Stomach (tissue), 4 donors: ENCODE measurements around the gene TBC1D7.

Experiments used
- CTCF ChIP-seq, 7 experiments: fragments of 450-650 bp in 4 of 7; fragments of 200-600 bp in 3 of 7; sonication (generic) in 3 of 7; IDR thresholded peaks; one replicate each; pipeline ENCODE4 v1.5.1; 2016 to 2019; ENCODE audit warnings: antibody characterized with exemption in 7 of 7, control low read depth in 2 of 7, mild to moderate bottlenecking in 1 of 7
- POLR2A ChIP-seq, 4 donors: fragments of 450-650 bp; IDR thresholded peaks; one replicate each; pipeline ENCODE4 v1.6.1; 2016; ENCODE audit warnings: antibody characterized with exemption in 4 of 4, control low read depth in 2 of 4, mild to moderate bottlenecking in 1 of 4, moderate library complexity in 1 of 4
- POLR2AphosphoS5 ChIP-seq, 3 donors: sonication (generic); formaldehyde crosslinking; IDR thresholded peaks; one replicate each; pipeline ENCODE4 v1.6.1; 2016; ENCODE audit warnings: antibody characterized with exemption in 3 of 3

DNA sequence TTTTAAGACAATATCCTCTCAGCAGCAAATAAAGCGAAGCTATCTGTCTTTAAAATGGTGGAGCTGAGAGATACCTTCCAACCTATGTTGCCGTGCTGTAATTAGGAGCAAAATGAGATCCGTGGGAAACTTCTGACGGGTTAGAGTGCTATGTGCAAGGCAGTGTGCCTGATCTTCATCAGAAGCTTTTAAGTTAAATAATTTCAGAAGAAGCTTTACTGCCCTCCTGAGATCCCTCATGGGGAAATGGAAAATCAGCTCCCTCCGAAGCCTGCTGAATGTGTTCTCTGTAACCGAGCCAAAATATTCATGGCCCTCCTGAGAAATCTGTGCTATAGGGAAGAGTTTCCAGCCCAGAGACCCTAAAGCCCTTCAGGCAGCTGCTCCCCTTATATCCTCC, 43.7 kb upstream of the TBC1D7 start:
- TF ChIP-seq POLR2A (IDR thresholded peaks at IDR 0.05) = no peak
- TF ChIP-seq CTCF (IDR thresholded peaks at IDR 0.05) = no peak
- no peak for TF ChIP-seq POLR2AphosphoS5 (IDR thresholded peaks at IDR 0.05)
